GM19240 (cell line): ENCODE results near the gene ZACN.
"Not testable (repeated sequence)": the region's sequence is repeated elsewhere in the genome, so short reads cannot be mapped to it uniquely, and the experiment has no call there.

ENCODE experiments used
- DNase-seq: peaks from one replicate; pipeline ENCODE4 v3.0.0; 2011; ENCODE audit warnings: low spot score; ENCODE audit not compliant: insufficient read length

The ZACN gene

DNA sequence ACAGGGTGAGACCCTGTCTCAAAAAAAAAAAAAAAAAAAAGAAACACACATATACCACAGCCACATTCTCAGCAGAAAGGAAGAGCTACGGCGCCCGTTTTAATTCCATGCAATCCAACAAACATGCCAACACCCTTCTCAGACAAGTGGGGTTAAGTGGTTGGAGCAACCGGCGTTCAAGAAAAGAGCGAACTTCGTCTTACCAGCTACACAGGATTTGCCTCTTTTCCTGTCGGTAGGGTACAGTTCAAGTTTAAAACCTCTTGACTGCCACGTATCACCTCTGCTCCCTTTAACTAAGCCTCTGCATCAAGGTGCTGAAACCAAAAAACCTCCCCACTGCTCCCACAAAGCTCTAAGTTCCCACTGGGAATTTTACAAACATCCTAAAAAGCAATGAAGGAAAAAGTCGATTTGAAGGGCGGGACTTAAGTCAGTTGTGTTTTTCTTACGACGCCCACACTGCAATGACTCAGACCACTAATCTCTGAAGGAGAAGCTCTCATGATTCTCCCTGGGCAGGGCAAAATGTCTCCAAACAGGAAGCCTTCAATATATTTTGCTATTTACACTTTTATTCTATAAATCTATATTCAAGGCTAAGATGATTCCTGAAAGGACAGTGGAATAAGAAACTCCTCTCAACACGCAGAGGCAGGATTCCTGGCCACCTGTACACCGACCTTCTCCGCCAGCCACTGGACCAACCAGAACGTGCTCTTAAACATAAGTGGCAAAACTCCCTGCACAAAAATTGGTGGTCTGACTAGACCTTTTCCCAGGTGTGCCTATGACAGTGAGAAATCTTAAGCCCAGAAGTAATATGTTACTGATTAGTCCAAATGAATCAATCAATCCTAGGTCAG is 25.5 kb upstream of the ZACN start:
- no peak for DNase-seq

DNA sequence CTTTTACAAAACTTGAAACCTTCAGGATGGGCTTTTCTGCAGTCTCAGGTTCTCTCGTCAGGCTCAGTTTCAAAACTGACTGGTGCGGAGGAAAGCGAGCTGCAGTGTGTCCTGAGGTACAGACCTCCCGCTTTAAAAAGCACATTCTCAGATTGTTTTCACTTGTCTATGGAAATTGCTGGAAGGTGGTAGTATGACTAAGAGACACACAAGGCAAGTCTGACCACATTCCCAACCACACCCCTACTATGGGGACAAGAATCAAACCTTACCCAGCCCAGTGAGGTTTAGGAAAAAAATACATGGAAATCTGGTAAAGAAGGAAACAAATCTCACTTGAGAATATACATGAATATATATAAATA is 24.9 kb upstream of the ZACN start:
- no peak for DNase-seq

DNA sequence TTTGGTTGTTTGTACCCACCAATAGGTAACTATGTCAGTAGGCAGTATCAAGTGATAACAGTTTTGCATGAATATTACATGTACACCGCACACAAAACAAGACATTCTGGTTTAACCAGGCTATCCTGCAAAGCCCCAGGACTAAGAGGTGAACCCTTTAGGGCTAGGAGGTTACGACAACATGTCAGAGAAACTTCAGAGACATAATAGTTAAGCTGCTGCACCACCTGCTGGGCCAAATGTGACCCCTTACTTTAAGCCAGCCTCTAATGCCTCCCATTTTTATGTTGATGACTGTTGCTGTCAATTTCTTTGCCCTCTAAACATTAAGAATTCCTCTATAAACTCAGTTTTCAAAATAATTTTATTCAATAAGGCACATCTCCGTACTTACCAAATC is 22.1 kb upstream of the ZACN start:
- DNase-seq = no peak

GRCh38 chr17:76058264-76058663 is 20.7 kb upstream of the ZACN start:
- not testable (repeated sequence) for DNase-seq

GRCh38 chr17:76063875-76064546 is 15.0 kb upstream of the ZACN start:
- DNase-seq = no peak

- DNase-seq = no peak
These were observed 13.2 kb upstream of the ZACN start for GRCh38 chr17:76065775-76066174.

DNA sequence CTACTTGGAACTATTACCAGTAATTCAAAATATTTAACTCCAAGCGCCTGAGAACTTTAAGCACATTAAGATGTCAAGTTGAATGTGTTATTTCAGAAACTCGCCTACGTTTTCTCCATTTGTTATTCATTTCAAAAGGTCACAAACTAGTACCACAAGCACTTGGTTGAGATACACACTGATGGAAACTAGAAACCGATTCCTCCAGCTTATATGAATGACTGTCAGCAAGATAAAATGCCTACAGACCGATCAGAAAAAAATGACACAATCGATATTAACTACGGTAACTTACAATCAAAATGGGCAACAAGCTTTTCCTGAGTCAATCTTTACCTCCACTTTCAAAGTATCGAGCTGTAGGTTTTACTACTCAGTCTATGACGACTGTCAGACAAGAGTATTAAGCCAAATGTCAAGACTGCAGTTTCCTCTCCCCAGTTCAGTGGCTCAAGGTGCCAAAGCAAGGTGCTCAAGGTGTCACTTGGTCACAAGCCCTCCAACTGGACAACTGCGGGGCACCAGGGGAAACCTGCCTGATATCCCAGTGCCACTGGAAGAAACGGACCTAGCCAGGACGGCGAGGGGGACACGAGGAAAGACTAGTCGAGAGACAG is 7.3 kb upstream of the ZACN start:
- no peak for DNase-seq

DNA sequence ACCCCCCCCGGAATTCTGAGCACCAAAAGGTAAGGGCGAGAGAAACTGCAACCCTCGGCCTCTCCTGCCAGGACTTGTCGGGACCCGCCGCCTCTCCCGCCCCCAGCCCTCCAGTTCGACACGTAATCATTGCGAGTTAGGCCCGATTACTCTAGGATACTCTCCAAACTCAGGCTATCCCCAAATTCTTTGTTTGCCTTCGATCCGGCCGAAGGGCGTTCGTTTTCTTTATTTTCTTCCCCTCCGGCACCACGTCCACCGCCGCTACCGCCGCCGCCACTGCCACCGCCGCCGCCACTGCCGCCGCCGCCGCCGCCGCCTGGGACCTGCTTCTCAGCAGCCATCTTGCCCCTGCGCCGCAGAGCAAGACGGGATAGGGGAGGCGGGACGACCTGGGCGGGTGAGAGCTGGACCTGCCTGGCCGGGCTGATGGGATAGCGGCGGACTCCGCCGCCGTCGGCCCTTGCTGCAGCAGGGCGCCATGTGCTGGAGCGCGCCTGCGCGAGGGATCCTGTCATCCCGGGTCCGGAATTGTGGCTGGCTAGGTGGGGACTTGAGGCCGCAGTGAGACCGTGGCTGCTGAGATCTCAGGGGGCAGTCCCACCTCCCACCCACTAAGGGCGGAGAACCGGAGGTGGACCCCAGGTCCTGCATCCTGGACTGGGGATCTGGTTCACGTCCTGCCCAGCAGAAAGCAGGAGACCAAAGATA is 6.7 kb upstream of the ZACN start, which contains the start of gene SRP68:
Gene SRP68, minus strand, starts transcription at position 370 of the 711 bp plus-strand sequence. Its CDS starts 26 bp downstream, at position 344.
- peak; percentile 93 for DNase-seq

DNA sequence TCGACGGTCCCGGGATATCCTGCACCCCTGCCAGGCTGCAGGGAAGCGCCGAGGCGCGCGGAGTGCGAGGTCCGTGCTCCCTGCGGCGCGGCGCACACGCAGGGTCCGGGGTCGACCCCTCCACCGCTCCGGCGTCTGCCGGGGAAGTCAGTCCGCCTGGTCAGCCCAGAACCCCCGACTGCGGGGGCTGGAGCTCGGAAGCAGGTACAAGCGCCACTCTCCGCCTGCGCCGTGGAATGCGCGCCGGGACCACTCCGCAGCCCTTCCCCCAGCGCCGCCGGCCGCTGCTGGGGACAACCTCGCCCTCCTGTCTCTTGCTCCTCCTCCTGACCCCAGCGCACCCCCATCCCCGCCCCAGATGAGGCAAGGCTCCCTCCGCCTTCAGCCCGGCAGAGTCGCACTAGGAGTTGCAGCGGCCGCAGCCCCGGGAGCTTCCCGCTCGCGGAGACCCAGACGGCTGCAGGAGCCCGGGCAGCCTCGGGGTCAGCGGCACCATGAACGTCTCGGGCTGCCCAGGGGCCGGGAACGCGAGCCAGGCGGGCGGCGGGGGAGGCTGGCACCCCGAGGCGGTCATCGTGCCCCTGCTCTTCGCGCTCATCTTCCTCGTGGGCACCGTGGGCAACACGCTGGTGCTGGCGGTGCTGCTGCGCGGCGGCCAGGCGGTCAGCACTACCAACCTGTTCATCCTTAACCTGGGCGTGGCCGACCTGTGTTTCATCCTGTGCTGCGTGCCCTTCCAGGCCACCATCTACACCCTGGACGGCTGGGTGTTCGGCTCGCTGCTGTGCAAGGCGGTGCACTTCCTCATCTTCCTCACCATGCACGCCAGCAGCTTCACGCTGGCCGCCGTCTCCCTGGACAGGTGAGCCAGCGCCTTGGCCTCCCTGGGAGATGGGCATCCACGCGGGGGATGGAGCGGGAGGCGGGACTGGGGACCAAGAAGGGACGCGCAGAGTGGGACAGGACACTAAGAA is 4.3 kb upstream of the ZACN start, which contains the start of gene GALR2:
Gene GALR2, plus strand, starts transcription at position 392 of the 974 bp plus-strand sequence. Its CDS starts 103 bp downstream, at position 495.
- DNase-seq = no peak

GRCh38 chr17:76075364-76076145 is 3.4 kb upstream of the ZACN start:
- DNase-seq = no peak

DNA sequence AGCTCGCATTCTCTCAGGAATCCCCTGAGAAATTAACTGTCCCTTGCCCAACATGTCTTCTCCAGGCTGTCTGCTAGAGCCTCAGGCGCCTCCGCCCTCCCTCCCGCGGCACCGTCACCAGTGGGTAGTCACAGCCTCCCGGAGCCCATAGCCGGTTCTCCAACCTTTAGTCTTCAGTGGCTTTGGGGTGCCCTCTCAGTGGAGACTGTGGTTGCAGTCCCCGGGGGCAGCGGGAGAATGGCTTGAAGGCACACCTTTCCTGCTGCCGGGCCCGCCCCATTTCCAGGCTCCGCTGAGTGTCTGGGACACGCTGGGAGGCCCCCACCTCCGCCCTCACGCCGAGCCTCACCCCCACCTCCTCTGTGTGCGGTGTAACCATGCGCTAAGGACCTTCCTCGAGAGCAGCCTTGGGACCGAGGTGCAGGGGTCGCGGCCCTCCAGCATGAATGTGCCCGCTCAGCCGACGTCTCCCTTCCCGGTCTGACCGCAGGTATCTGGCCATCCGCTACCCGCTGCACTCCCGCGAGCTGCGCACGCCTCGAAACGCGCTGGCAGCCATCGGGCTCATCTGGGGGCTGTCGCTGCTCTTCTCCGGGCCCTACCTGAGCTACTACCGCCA is 2.7 kb upstream of the ZACN start:
- DNase-seq = no peak

DNA sequence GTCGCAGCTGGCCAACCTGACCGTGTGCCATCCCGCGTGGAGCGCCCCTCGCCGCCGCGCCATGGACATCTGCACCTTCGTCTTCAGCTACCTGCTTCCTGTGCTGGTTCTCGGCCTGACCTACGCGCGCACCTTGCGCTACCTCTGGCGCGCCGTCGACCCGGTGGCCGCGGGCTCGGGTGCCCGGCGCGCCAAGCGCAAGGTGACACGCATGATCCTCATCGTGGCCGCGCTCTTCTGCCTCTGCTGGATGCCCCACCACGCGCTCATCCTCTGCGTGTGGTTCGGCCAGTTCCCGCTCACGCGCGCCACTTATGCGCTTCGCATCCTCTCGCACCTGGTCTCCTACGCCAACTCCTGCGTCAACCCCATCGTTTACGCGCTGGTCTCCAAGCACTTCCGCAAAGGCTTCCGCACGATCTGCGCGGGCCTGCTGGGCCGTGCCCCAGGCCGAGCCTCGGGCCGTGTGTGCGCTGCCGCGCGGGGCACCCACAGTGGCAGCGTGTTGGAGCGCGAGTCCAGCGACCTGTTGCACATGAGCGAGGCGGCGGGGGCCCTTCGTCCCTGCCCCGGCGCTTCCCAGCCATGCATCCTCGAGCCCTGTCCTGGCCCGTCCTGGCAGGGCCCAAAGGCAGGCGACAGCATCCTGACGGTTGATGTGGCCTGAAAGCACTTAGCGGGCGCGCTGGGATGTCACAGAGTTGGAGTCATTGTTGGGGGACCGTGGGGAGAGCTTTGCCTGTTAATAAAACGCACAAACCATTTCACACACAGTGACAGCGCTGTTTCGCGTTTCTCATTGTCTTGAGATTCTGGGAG is 2.0 kb upstream of the ZACN start:
- no peak for DNase-seq

DNA sequence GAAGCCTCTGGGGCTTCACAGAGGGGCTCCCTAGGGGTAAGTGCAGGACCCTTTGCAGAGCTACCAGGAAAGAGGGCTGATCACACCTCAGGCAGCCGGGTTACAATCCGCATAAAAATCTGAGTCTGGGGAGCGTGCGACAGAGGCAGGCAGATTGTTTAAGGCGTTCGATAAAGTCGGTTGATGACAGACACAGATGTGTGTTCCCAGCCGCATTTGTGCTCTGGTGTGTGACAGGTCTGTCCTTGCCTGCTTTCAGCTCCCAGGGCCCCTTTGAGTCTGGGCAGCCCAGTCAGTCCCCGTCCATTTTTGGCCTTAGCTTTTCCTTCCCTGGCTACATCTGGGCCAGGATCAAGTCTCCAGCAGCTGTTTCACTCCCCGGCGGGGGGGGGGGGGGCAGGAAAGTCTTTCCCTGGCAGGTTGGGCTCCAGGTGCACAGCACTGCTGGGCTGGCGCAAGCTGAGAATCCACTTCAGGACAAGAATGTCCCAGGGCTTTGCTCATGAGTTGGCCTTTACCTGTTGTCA is 1.3 kb upstream of the ZACN start:
- no peak for DNase-seq

DNA sequence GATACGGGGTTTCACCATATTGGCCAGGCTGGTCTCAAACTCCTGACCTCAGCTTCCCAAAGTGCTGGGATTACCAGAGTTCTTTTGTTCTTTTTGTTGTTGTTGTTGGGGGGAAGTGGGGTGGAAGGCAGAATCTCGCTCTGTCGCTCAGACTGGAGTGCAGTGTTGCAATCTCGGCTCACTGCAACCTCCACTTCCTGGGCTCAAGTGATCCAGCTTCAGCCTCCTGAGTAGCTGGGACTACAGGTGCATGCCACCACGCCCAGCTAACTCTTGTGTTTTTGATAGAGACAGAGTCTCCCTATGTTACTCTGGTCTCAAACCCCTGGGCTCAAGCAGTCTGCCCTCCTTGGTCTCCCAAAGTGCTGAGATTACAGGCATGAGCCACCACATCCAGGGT is 612 bp upstream of the ZACN start:
- not testable (repeated sequence) for DNase-seq

- DNase-seq = no peak
These were observed 563 bp downstream of the ZACN start for GRCh38 chr17:76079535-76079955.

- no peak for DNase-seq
These were observed 1.2 kb downstream of the ZACN start for GRCh38 chr17:76079956-76080767.

GRCh38 chr17:76080768-76081287 is 1.8 kb downstream of the ZACN start:
- no peak for DNase-seq
